Loucy (cell line): ENCODE data around the gene ABI1.

Experiments used
- CTCF ChIP-seq: fragments of 200-600 bp; sonication (generic); conservative IDR thresholded peaks from 2 replicates; pipeline ENCODE4 v1.5.1; 2014; ENCODE audit warnings: mild to moderate bottlenecking, antibody characterized with exemption, low read length
- EZH2phosphoT487 ChIP-seq: fragments of 200-600 bp; IDR thresholded peaks from 2 replicates; pipeline ENCODE4 v1.6.1; 2018; ENCODE audit warnings: antibody characterized with exemption, mild to moderate bottlenecking, moderate library complexity, borderline replicate concordance

DNA sequence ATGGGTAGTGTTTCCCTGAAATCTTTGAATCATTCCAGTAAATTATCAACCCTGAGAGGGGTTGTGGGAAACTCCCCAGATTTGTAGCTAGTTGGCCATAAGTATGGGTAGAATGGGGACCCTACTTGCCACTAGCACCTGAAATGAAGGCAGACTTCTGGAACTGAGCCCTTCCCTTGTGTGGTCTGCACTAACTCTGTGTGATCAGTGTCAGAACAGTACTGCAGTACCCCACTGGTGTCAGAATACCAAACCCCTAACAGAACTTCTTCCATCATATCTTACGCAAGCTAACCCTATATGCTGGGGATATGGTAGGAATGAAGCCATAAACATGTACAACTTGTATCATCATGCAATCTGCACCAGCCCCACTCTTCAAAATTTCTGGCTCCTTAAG, 50.8 kb downstream of the ABI1 start:
- no peak for TF ChIP-seq CTCF
- no peak for TF ChIP-seq EZH2phosphoT487
